ENCODE measurements around the gene HOOK2.

- TF ChIP-seq POLR2A (IDR thresholded peaks at IDR 0.05; ENCODE audit: control extremely low read depth in 1 of 2, low read depth in 2 of 2, low read length in 2 of 2) (no peak), EP300 (IDR thresholded peaks at IDR 0.05; ENCODE audit: borderline replicate concordance in 1 of 2, low read depth in 2 of 2, low read length in 2 of 2) (no peak), HDAC6 (IDR thresholded peaks at IDR 0.05; ENCODE audit: low read depth, low read length) (no peak), POLR2AphosphoS5 (IDR thresholded peaks at IDR 0.05; ENCODE audit: low read depth, low read length) (no peak), SIN3A (conservative IDR thresholded peaks at IDR 0.05 in 1 of 2, IDR thresholded peaks at IDR 0.05 in 1 of 2; ENCODE audit: low read depth in 1 of 2, low read length in 2 of 2) (no peak), MAFK (IDR thresholded peaks at IDR 0.05; ENCODE audit: low read depth, low read length) (no peak), TAF1 (IDR thresholded peaks at IDR 0.05; ENCODE audit: low read depth, low read length) (no peak), MAX (IDR thresholded peaks at IDR 0.05) (no peak), EGR1 (IDR thresholded peaks at IDR 0.05; ENCODE audit: borderline replicate concordance, low read depth, low read length) (no peak), CREB1 (IDR thresholded peaks at IDR 0.05) (no peak)
- TF ChIP-seq, protein P1, sequence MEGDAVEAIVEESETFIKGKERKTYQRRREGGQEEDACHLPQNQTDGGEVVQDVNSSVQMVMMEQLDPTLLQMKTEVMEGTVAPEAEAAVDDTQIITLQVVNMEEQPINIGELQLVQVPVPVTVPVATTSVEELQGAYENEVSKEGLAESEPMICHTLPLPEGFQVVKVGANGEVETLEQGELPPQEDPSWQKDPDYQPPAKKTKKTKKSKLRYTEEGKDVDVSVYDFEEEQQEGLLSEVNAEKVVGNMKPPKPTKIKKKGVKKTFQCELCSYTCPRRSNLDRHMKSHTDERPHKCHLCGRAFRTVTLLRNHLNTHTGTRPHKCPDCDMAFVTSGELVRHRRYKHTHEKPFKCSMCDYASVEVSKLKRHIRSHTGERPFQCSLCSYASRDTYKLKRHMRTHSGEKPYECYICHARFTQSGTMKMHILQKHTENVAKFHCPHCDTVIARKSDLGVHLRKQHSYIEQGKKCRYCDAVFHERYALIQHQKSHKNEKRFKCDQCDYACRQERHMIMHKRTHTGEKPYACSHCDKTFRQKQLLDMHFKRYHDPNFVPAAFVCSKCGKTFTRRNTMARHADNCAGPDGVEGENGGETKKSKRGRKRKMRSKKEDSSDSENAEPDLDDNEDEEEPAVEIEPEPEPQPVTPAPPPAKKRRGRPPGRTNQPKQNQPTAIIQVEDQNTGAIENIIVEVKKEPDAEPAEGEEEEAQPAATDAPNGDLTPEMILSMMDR (IDR thresholded peaks at IDR 0.05; ENCODE audit: control extremely low read depth in 1 of 3, insufficient read depth in 1 of 3, low read depth in 1 of 3, low read length in 3 of 3) = no peak
- TF ChIP-seq, protein P2, sequence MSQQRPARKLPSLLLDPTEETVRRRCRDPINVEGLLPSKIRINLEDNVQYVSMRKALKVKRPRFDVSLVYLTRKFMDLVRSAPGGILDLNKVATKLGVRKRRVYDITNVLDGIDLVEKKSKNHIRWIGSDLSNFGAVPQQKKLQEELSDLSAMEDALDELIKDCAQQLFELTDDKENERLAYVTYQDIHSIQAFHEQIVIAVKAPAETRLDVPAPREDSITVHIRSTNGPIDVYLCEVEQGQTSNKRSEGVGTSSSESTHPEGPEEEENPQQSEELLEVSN (IDR thresholded peaks at IDR 0.05) = no peak
Observed at GRCh38 chr19:12750851-12751250, 24.5 kb downstream of the HOOK2 start.
